MCF 10A (cell line): ENCODE data around the gene PCYT2. TPM values are rescaled to one million over a fixed set of nuclear protein-coding genes. Genes with fewer than 3 reads are reported as not detected.
A peak's percentile ranks its signal among the peaks of the same experiment; 100 is the strongest.

Experiments used
- BruUV-seq: library from RNA; stranded (reverse); fragments of 400-500 nt; replicated peaks from 2 replicates; lab custom pipeline; 2021; lab: Mats Ljungman, UMichigan
- CTCF ChIA-PET: fragments of 300-600 bp; sonication (Branson Sonifier 250); formaldehyde crosslinking; extraction: SDS; loops from one replicate; lab custom pipeline; 2021; ENCODE audit warnings: antibody characterized with exemption, inconsistent platforms; lab: Yijun Ruan, JAX
- POLR2A ChIA-PET: fragments of 300-600, 350-650 bp; sonication (Branson Sonifier 250); formaldehyde crosslinking; extraction: SDS; loops from one replicate; lab custom pipeline; 2020; ENCODE audit warnings: antibody characterized with exemption, inconsistent platforms; lab: Yijun Ruan, JAX
- DNase-seq: peaks from one replicate; pipeline ENCODE4 v3.0.0-alpha.2; 2018; ENCODE audit not compliant: unreplicated experiment
- H3K27ac Mint-ChIP-seq: one replicate; pipeline ENCODE4 v1.8.0; 2022; ENCODE audit warnings: mild to moderate bottlenecking, low read depth, mixed read lengths; ENCODE audit not compliant: unreplicated experiment
- H3K27me3 Mint-ChIP-seq: one replicate; pipeline ENCODE4 v1.8.0; 2022; ENCODE audit warnings: mixed read lengths; ENCODE audit not compliant: insufficient read depth, unreplicated experiment
- H3K36me3 Mint-ChIP-seq: one replicate; pipeline ENCODE4 v1.8.0; 2022; ENCODE audit warnings: mild to moderate bottlenecking, moderate library complexity, mixed read lengths; ENCODE audit not compliant: insufficient read depth, unreplicated experiment
- H3K4me1 Mint-ChIP-seq: one replicate; pipeline ENCODE4 v1.8.0; 2022; ENCODE audit warnings: mixed read lengths; ENCODE audit not compliant: insufficient read depth, unreplicated experiment
- H3K4me3 Mint-ChIP-seq: one replicate; pipeline ENCODE4 v1.8.0; 2022; ENCODE audit warnings: mild to moderate bottlenecking, moderate library complexity, mixed read lengths; ENCODE audit not compliant: unreplicated experiment
- H3K9me3 Mint-ChIP-seq: one replicate; pipeline ENCODE4 v1.8.0; 2022; ENCODE audit warnings: mixed read lengths; ENCODE audit not compliant: unreplicated experiment
- intact Hi-C: fragments of 100-400 bp; cut with micrococcal nuclease; formaldehyde crosslinking; loops from 2 replicates; pipeline ENCODE4 v1.14.1; 2022
- total RNA-seq: library from RNA; stranded (reverse); gene quantifications from 2 replicates; pipeline ENCODE4 v1.2.3, GENCODE V29; 2022
- TF ChIP-seq, protein P1 (sequence below): fragments of 200-600 bp; IDR thresholded peaks from one replicate; pipeline ENCODE4 v1.8.0; 2022; ENCODE audit warnings: antibody characterized with exemption, mild to moderate bottlenecking; ENCODE audit not compliant: unreplicated experiment

Gene PCYT2
- total RNA-seq, 1 experiment from 2014 or later = 26.8 TPM

- intact Hi-C loops = no loop called here
- no peaks in the 10 kb centered on the region for H3K9me3 Mint-ChIP-seq
- no peak overlapping the region for H3K27ac Mint-ChIP-seq
- ChIA-PET POLR2A (interaction anchor here (0.6 to 1.2 kb wide), 3 partner anchors 8 to 13 kb away, joined by 3 to 6 read pairs (median 6); no protein-coding TSS in a partner anchor), CTCF (no interaction called here)
- DNase-seq = no peak
- TF ChIP-seq, protein P1, sequence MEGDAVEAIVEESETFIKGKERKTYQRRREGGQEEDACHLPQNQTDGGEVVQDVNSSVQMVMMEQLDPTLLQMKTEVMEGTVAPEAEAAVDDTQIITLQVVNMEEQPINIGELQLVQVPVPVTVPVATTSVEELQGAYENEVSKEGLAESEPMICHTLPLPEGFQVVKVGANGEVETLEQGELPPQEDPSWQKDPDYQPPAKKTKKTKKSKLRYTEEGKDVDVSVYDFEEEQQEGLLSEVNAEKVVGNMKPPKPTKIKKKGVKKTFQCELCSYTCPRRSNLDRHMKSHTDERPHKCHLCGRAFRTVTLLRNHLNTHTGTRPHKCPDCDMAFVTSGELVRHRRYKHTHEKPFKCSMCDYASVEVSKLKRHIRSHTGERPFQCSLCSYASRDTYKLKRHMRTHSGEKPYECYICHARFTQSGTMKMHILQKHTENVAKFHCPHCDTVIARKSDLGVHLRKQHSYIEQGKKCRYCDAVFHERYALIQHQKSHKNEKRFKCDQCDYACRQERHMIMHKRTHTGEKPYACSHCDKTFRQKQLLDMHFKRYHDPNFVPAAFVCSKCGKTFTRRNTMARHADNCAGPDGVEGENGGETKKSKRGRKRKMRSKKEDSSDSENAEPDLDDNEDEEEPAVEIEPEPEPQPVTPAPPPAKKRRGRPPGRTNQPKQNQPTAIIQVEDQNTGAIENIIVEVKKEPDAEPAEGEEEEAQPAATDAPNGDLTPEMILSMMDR = no peak
- no peaks in the 10 kb centered on the region for H3K27me3 Mint-ChIP-seq
- H3K4me1 Mint-ChIP-seq = peaks cover 7% of the 10 kb centered on the region
- no peak overlapping the region for H3K4me3 Mint-ChIP-seq
- H3K36me3 Mint-ChIP-seq = peaks cover 22% of the 10 kb centered on the region
- no TSS peak for BruUV-seq
These were observed 5.7 kb downstream of the PCYT2 start for GRCh38 chr17:81905424-81905875.

GRCh38 chr17:81904600-81905423, 6.4 kb downstream of the PCYT2 start:
- no TSS peak for BruUV-seq
- no peak overlapping the region for H3K27ac Mint-ChIP-seq
- no peaks in the 10 kb centered on the region for H3K27me3 Mint-ChIP-seq
- TF ChIP-seq, protein P1 = no peak
- H3K4me3 Mint-ChIP-seq = no peak overlapping the region
- H3K4me1 Mint-ChIP-seq = peaks cover 7% of the 10 kb centered on the region
- ChIA-PET CTCF (no interaction called here), POLR2A (no interaction called here)
- peaks cover 28% of the 10 kb centered on the region for H3K36me3 Mint-ChIP-seq
- intact Hi-C loops = no loop called here
- H3K9me3 Mint-ChIP-seq = no peaks in the 10 kb centered on the region
- no peak for DNase-seq

- CTCF ChIA-PET = no interaction called here
- intact Hi-C loops = no loop called here
- peaks cover 7% of the 10 kb centered on the region for H3K4me1 Mint-ChIP-seq
- DNase-seq = no peak
- POLR2A ChIA-PET = no interaction called here
- H3K27ac Mint-ChIP-seq = no peak overlapping the region
- BruUV-seq = TSS peak; percentile 25
- TF ChIP-seq, protein P1 = no peak
- H3K9me3 Mint-ChIP-seq = no peaks in the 10 kb centered on the region
- H3K27me3 Mint-ChIP-seq = no peaks in the 10 kb centered on the region
- H3K4me3 Mint-ChIP-seq = no peak overlapping the region
- H3K36me3 Mint-ChIP-seq = peaks cover 28% of the 10 kb centered on the region
These were observed 7.2 kb downstream of the PCYT2 start for GRCh38 chr17:81903896-81904599.

GRCh38 chr17:81903415-81903831, 7.8 kb downstream of the PCYT2 start:
- POLR2A ChIA-PET = no interaction called here
- Mint-ChIP-seq H3K27me3 (no peaks in the 10 kb centered on the region), H3K27ac (no peak overlapping the region), H3K4me1 (peaks cover 11% of the 10 kb centered on the region), H3K36me3 (peaks cover 30% of the 10 kb centered on the region), H3K9me3 (no peaks in the 10 kb centered on the region), H3K4me3 (no peak overlapping the region)
- TF ChIP-seq, protein P1 = no peak
- BruUV-seq = no TSS peak
- CTCF ChIA-PET = no interaction called here
- intact Hi-C loops = no loop called here
- DNase-seq = no peak
